Smooth muscle cell (in vitro differentiated cells): ENCODE data around the gene SDHAF4. TPM values are rescaled to one million over a fixed set of nuclear protein-coding genes. Genes with fewer than 3 reads are reported as not detected.
A peak's percentile ranks its signal among the peaks of the same experiment; 100 is the strongest.

Experiments used
- DNase-seq: peaks from one replicate; lab custom pipeline; 2025; ENCODE audit not compliant: unreplicated experiment; lab: John Stamatoyannopoulos, UW
- H2AFZ ChIP-seq: fragments of 200-600 bp; sonication (generic); 2 replicates; pipeline ENCODE4 v1.6.0; 2016; ENCODE audit warnings: antibody characterized with exemption, low read depth, mild to moderate bottlenecking
- H3F3A ChIP-seq: fragments of 200-600 bp; sonication (generic); 2 replicates; pipeline ENCODE4 v1.6.0; 2017; ENCODE audit warnings: antibody characterized with exemption, low read depth
- H3K27ac ChIP-seq: fragments of 200-600 bp; sonication (generic); 2 replicates; pipeline ENCODE4 v1.5.1; 2016; ENCODE audit warnings: low read depth, mild to moderate bottlenecking
- H3K27me3 ChIP-seq: fragments of 200-600 bp; sonication (generic); 2 replicates; pipeline ENCODE4 v1.6.1; 2016; ENCODE audit warnings: low read depth, mild to moderate bottlenecking
- H3K36me3 ChIP-seq: fragments of 200-600 bp; sonication (generic); 2 replicates; pipeline ENCODE4 v1.5.1; 2016; ENCODE audit warnings: low read depth
- H3K4me1 ChIP-seq: fragments of 200-600 bp; sonication (generic); 2 replicates; pipeline ENCODE4 v1.5.1; 2016; ENCODE audit warnings: low read depth
- H3K4me2 ChIP-seq: fragments of 200-600 bp; sonication (generic); 2 replicates; pipeline ENCODE4 v1.6.0; 2016; ENCODE audit warnings: mild to moderate bottlenecking
- H3K4me3 ChIP-seq: fragments of 200-600 bp; sonication (generic); 2 replicates; pipeline ENCODE4 v1.5.1; 2016; ENCODE audit warnings: mild to moderate bottlenecking
- H3K79me2 ChIP-seq: fragments of 200-600 bp; sonication (generic); 2 replicates; pipeline ENCODE4 v1.6.0; 2016; ENCODE audit warnings: low read depth, mild to moderate bottlenecking
- H3K9ac ChIP-seq: fragments of 200-600 bp; sonication (generic); 2 replicates; pipeline ENCODE4 v1.6.0; 2016; ENCODE audit warnings: low read depth
- H3K9me3 ChIP-seq: fragments of 200-600 bp; sonication (generic); replicated peaks from 2 replicates; pipeline ENCODE4 v1.5.1; 2016; ENCODE audit warnings: low read depth
- H4K20me1 ChIP-seq: fragments of 200-600 bp; sonication (generic); 2 replicates; pipeline ENCODE4 v1.6.0; 2016; ENCODE audit warnings: low read depth
- WGBS: methylation state at CpG from one replicate; pipeline ENCODE4 v1.1.7; 2016; ENCODE audit warnings: low lambda C conversion rate; 5-methylcytosine and 5-hydroxymethylcytosine counted together
- polyA plus RNA-seq: library from polyadenylated mRNA; unstranded; fragments of >200 nt; fragmentation: Nextera tagmentation; extraction: Ambion mirVana; gene quantifications from 2 replicates; pipeline ENCODE4 v1.2.1, GENCODE V29; 2016
- total RNA-seq: library from RNA; depleted of rRNA; stranded (reverse); fragments of >200 nt; gene quantifications from 2 replicates; pipeline ENCODE4 v1.2.3, GENCODE V29; 2014
- TF ChIP-seq, protein P1 (sequence below): fragments of 200-600 bp; sonication (generic); IDR thresholded peaks from 2 replicates; pipeline ENCODE4 v1.5.1; 2017; ENCODE audit warnings: borderline replicate concordance, mild to moderate bottlenecking, antibody characterized with exemption; ENCODE audit not compliant: insufficient read depth, poor library complexity, severe bottlenecking

Gene SDHAF4
- total RNA-seq (11.9 and 13.7 TPM in 2 replicates), polyA plus RNA-seq (16.6 and 18.6 TPM in 2 replicates)

DNA sequence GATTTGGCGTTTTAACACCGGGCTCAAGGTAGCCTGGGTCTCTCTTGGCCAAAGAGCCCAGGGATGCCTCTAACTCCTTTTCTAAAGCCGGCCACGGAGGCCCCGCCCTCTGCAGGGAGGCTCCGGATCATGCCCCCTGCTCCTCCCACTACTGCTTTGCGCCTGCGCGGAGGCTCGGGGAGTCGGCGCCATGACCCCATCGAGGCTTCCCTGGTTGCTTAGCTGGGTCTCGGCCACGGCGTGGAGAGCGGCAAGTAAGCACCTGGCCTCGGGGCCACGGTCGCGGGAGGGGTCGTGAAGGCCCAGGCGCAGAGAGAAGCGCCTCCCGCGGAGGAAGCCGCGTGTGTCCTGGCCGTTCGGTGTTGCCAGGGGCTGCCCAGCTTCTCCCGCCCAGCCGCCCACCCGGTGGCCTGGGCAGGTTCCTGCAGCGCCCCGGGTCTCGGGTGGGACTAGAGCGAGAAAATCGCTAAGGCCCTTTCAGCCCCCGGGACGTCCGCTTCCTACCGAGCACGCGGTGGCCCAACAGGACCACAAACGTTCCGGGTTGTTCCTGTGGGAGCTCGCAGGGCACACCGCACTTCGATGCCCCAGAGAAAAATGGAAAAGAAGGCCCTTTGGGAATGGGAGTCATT, at the start of gene SDHAF4:
SDHAF4 (plus strand) TSS at position 180 of the 632 bp plus-strand sequence; CDS start at position 191, 11 bp downstream.
- H3K36me3 ChIP-seq = no peaks in the 10 kb centered on the region
- TF ChIP-seq, protein P1, sequence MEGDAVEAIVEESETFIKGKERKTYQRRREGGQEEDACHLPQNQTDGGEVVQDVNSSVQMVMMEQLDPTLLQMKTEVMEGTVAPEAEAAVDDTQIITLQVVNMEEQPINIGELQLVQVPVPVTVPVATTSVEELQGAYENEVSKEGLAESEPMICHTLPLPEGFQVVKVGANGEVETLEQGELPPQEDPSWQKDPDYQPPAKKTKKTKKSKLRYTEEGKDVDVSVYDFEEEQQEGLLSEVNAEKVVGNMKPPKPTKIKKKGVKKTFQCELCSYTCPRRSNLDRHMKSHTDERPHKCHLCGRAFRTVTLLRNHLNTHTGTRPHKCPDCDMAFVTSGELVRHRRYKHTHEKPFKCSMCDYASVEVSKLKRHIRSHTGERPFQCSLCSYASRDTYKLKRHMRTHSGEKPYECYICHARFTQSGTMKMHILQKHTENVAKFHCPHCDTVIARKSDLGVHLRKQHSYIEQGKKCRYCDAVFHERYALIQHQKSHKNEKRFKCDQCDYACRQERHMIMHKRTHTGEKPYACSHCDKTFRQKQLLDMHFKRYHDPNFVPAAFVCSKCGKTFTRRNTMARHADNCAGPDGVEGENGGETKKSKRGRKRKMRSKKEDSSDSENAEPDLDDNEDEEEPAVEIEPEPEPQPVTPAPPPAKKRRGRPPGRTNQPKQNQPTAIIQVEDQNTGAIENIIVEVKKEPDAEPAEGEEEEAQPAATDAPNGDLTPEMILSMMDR = no peak
- no peaks in the 10 kb centered on the region for H4K20me1 ChIP-seq
- peaks cover 4% of the 10 kb centered on the region for H3K4me1 ChIP-seq
- H3F3A ChIP-seq = no peaks in the 10 kb centered on the region
- H3K4me3 ChIP-seq = peak within 1 kb of the TSS; percentile 72
- H3K9ac ChIP-seq = peak within 1 kb of the TSS; percentile 73
- H3K79me2 ChIP-seq = peaks cover 30% of the 10 kb centered on the region
- peak within 1 kb of the TSS; percentile 92 for H3K4me2 ChIP-seq
- peak within 1 kb of the TSS; percentile 81 for H2AFZ ChIP-seq
- peak; percentile 70 for DNase-seq
- no peaks in the 10 kb centered on the region for H3K27me3 ChIP-seq
- peak within 1 kb of the TSS; percentile 35 for H3K27ac ChIP-seq
- no peaks in the 10 kb centered on the region for H3K9me3 ChIP-seq
- 1% methylated on average over 48 of the region's 49 CpGs for WGBS

DNA sequence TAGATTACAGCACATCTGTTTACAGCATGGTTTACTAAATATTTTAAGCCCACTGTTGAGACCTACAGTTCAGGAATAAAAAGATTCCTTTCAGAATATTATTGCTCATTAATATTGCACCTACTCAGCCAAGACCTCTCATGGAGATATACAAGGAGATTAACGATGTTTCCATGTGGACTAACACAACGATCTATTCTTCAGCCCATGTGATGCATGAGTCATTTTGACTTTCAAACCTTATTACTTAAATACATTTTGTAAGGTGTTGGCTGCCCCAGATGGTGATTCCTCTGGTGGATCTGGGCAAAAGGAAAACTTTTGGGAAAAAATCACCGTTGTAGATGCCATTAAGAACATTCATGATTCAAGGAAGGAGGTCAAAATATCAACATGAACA, 48.0 kb upstream of the SDHAF4 start:
- no peaks in the 10 kb centered on the region for H3K36me3 ChIP-seq
- H3K4me3 ChIP-seq = no peak overlapping the region
- no peaks in the 10 kb centered on the region for H3K9me3 ChIP-seq

DNA sequence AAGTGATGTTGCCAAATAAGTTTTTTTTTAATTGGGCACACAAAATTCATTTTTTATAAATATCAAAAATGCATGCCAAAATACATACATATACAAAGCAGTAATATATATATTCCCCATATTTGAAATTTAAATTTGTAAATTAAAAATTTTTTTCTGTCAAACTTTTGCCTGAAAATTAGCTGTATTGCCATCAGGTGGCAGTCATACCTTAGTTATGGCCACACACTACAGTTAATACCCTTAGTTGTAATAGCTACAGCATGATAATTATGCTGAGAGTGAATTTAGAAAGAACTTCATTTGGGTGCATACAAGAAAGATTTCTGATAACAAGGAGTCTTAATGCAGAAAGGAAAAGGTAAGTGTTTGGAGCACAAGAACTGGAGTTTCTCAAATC, 46.2 kb upstream of the SDHAF4 start:
- H3F3A ChIP-seq = no peaks in the 10 kb centered on the region
- no peak overlapping the region for H2AFZ ChIP-seq
- no peak overlapping the region for H3K4me3 ChIP-seq
- no peaks in the 10 kb centered on the region for H3K9me3 ChIP-seq
- TF ChIP-seq, protein P1 = peak; percentile 42
- no peak for DNase-seq
- no peaks in the 10 kb centered on the region for H4K20me1 ChIP-seq
- peaks cover 5% of the 10 kb centered on the region for H3K36me3 ChIP-seq
- H3K27ac ChIP-seq = no peak overlapping the region
- H3K79me2 ChIP-seq = no peaks in the 10 kb centered on the region
- H3K4me1 ChIP-seq = no peaks in the 10 kb centered on the region
- H3K4me2 ChIP-seq = no peak overlapping the region
- no peak overlapping the region for H3K9ac ChIP-seq
- no peaks in the 10 kb centered on the region for H3K27me3 ChIP-seq

More for the DNA sequence above, 48.0 kb upstream of the SDHAF4 start:
- Histone ChIP-seq H2AFZ (no peak overlapping the region), H3K4me1 (no peaks in the 10 kb centered on the region), H3K9ac (no peak overlapping the region), H3K4me2 (no peak overlapping the region), H3K27ac (no peak overlapping the region), H3F3A (no peaks in the 10 kb centered on the region), H3K79me2 (no peaks in the 10 kb centered on the region), H3K27me3 (no peaks in the 10 kb centered on the region), H4K20me1 (no peaks in the 10 kb centered on the region)
- no peak for DNase-seq
- TF ChIP-seq, protein P1 = no peak
- 91% methylated on average over 3 of the region's 3 CpGs for WGBS

DNA sequence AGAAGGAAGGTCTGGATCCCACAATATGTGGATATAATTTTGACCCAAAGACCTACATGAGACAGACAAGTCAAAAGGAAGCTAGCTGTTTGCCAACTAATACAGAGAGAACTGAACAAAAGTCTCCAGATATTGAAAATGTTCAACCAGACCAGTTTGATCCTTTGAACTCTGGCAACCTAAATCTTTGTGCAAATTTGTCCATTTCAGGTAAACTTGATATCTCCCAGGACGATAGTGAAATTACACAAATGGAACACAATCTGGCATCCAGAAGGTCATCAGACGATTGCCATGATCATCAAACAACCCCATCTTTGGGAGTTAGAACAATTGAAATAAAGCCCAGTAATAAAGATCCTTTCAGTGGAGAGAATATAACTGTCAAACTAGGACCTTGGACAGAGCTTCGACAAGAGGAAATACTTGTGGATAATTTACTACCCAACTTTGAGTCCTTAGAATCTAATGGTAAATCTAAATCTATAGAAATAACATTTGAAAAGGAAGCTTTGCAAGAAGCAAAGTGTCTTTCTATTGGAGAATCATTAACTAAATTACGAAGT, 41.9 kb upstream of the SDHAF4 start:
- Histone ChIP-seq H3K36me3 (peaks cover 5% of the 10 kb centered on the region), H3K27me3 (no peaks in the 10 kb centered on the region), H3K79me2 (no peaks in the 10 kb centered on the region), H3F3A (no peaks in the 10 kb centered on the region), H2AFZ (no peak overlapping the region), H3K9me3 (no peaks in the 10 kb centered on the region), H3K9ac (no peak overlapping the region), H3K4me3 (no peak overlapping the region), H3K27ac (no peak overlapping the region), H3K4me2 (no peak overlapping the region), H3K4me1 (no peaks in the 10 kb centered on the region), H4K20me1 (no peaks in the 10 kb centered on the region)
- TF ChIP-seq, protein P1 = no peak
- 95% methylated on average over 4 of the region's 4 CpGs for WGBS
- no peak for DNase-seq
